T47D (cell line): Measurements from ENCODE around the gene ZSWIM1.

ENCODE experiments used
- DNase-seq, 2 experiments: peaks; one replicate each; pipeline versions ENCODE4 v3.0.0 to v3.0.0-alpha.2; 2011 to 2012; ENCODE audit warnings: low read depth in 1 of 2, low spot score in 1 of 2
- JUND ChIP-seq: IDR thresholded peaks from 2 replicates; pipeline ENCODE4 v1.6.1; 2012; ENCODE audit warnings: low read depth
- in situ Hi-C: cut with HindIII; loops from 2 replicates; pipeline ENCODE4 v1.10.0; 2016; ENCODE audit warnings: low sequenced_read_pairs, low pct_unique_long_range_greater_than_20kb

Gene ZSWIM1

DNA sequence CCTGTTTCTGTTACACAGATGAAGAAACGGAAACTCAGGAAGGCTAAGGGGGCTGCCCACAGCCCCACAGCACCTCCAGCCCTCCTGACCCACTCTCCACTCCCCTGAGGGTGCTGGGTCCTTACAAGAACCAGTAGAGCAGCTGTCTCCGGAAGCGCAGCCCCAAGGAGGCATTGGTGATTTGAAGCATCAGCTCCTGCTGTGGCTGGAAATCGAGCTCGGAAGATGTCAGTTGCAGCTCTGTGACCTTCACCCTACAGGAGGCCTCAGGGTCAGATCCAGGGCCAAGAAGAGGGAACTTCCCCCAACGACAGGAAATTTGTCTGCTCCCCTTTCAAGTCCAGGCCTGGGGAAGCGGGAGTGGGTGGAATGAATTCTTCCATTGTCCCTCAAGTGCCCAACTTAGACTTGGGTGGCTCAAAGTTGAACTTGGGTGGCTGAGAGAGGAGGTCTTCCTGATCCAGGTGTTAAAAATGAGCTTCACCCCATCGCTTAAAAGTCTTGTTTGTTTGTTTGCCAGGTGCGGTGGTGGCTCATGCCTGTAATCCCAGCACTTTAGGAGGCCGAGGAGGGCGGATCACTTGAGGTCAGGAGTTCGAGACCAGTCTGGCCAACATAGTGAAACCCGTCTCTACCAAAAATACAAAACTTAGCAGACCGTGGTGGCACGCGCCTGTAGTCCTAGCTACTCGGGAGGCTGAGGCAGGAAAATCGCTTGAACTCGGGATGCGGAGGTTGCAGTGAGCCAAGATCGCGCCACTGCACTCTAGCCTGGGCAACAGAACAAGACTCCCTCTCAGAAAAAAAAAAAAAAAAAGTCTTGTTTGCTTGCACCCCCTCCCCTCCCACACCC lies 29.0 kb downstream of the ZSWIM1 start:
- in situ Hi-C loops, result no loop called here
- TF ChIP-seq JUND, result no peak
- DNase-seq, result no peak

DNA sequence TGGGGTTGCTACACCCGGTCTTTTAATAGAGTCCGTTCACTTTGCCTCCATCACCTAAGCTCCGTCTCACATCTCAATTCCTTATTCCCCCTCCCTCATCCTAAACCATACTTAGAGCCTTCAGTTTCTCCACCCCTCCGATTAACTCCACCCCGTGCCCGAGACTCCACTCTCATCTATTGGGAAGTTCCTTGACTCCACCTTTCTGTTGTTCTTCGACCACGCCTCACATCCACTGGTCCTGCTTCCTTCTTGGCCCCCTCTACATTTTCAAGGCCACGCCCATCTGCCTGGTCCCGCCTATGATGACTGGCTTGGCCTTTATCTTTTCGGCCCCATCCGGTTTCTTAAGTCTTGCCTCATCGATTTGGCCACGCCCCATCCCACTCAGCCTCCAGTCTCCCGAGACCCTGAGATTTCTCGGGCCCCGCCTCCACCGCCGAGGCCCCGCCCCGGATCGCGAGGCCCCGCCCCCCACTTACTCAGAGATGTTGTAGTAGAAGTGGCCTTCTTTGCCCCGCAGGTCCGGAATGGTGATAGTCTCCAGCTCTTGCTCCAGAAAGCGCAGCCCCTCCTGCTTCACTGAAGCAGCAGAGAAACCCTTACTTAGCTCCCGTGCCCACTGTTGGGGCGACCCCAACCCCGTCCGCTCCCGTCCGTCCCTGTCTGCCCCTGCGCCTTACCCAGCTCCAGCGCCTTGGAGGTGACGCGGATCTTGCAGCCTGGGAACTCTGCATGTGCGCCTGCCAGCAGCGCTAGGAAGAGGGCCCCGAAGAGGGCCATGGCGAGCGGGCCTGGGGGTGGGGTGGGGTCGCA lies 29.9 kb downstream of the ZSWIM1 start:
- in situ Hi-C loops, result no loop called here
- DNase-seq, result peak; percentile 78 to 100
- TF ChIP-seq JUND, result no peak

DNA sequence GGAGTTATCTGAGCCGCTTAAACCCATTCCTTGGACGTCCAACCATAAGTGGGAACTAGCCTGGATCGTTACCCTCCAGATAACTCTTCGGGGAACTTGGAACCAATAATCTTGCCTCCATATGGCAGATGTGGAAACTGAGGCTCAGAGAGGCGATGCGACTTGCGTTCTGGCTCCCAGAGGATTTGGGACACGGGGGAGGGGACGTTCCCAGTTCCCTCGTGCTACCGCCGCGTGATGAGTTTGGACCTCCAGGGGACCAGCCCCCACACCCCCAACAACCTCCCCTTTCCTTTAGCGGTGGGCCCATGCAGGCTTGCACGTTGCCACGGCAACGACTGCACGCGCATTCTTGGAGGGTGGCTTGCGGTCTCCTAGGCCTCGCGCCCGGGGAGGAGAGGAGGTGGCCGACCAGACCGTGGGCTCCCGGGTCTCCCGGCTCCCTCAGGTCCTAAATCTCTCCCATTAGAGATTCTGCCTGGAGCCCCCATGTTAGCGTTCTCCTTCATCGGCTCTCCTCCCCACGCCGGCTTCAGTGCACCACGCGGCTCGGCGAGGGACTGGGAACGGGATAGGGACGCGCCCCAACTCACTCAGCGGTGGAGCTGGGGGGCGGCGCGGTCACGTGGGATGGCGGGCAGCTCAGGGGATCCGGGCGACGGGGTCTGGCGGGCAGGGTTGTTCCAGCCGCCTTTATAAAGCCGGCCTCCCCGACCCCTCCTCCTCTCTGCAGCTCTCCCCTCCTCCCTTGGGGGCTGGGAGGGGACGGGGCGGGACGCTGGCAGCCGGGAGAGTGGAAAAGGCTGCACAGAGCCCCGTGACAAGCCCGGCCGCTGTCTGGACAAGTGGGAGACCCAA lies 30.7 kb downstream of the ZSWIM1 start, which contains the start of gene PLTP:
Gene PLTP (minus strand): TSS at position 670 of the 858 bp plus-strand sequence. CDS start 703 bp downstream, outside the sequence.
- TF ChIP-seq JUND, result no peak
- DNase-seq, result no peak
- in situ Hi-C loops, result no loop called here

DNA sequence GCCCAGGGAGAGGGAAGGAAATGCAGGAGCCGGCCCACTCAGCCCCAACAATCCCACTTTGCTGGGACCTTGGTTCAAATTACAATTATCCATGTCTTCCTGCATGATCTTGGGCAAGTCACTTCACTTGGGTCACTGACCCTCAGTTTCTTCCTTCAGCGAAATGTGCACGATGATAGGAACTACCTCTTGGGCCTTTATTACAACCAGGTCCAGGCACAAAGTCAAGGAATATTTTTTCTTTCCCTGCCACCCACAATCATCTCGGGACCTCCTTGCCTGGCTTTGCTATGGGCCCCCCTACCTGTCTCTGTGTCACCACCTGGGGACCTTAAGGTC lies 31.3 kb downstream of the ZSWIM1 start:
- in situ Hi-C loops, result no loop called here
- no peak for DNase-seq

DNA sequence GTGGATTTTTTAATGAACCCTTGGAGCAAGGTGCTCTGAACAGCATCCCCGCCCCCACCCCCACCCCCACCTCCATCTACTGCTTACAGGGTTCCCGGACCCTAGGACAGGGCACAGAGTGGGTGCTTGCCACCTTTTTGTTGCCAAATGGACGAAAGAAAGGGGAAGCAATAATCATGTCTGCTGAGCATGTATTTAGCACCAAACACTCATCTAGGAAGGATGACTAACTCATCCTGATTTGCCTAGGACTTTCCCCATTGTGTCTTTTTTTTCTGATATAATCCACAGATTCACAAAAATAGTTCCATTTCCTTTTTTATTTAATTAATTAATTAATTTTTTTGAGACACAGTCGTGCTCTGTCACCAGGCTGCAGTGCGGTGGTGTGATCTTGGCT lies 32.1 kb downstream of the ZSWIM1 start:
- in situ Hi-C loops, result no loop called here
- DNase-seq, result no peak
- TF ChIP-seq JUND, result no peak

More for the DNA sequence above, 31.3 kb downstream of the ZSWIM1 start:
- no peak for TF ChIP-seq JUND

DNA sequence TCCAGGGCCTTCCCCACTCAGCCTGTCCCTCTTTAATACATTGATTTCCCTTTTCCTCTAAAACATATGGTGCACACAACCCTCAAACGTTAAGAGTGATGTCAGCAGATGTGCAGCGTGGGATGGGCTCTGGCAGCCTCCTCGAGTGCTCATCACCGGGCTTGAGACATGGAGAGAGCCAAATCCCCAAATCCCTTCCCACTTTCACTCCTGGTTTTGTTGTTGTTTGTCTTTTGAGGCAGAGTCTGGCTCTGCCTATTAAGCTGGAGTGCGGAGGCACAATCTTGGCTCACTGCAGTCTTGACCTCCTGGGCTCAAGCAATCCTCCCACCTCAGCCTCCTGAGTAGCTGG lies 36.7 kb downstream of the ZSWIM1 start:
- DNase-seq, result no peak
- in situ Hi-C loops, result no loop called here
- TF ChIP-seq JUND, result no peak

DNA sequence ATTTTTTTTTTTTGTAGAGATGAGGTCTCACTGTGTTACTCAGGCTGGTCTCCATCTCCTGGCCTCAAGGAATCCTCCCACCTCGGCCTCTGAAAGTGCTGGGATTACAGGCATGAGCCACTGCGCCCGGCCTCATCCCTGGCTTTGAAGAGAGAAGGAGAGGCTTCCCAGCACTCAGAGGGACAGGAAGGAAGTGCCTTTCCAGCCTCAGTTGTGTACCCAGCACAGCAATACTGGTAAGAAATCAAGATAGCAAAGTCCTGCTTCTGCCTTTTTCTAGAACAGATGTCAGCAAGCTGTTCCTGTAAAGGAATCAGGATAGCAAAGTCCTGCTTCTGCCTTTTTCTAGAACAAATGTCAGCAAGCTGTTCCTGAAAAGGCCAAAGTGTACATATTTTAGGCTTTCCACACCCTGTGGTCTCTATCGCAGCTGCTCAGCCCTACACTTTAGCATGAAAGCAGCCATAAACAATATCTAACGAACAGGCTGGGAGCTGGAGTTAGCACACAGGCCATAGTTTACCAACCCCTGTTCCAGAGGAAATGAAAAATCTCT lies 37.2 kb downstream of the ZSWIM1 start:
- in situ Hi-C loops, result no loop called here
- no peak for TF ChIP-seq JUND
- DNase-seq, result no peak

DNA sequence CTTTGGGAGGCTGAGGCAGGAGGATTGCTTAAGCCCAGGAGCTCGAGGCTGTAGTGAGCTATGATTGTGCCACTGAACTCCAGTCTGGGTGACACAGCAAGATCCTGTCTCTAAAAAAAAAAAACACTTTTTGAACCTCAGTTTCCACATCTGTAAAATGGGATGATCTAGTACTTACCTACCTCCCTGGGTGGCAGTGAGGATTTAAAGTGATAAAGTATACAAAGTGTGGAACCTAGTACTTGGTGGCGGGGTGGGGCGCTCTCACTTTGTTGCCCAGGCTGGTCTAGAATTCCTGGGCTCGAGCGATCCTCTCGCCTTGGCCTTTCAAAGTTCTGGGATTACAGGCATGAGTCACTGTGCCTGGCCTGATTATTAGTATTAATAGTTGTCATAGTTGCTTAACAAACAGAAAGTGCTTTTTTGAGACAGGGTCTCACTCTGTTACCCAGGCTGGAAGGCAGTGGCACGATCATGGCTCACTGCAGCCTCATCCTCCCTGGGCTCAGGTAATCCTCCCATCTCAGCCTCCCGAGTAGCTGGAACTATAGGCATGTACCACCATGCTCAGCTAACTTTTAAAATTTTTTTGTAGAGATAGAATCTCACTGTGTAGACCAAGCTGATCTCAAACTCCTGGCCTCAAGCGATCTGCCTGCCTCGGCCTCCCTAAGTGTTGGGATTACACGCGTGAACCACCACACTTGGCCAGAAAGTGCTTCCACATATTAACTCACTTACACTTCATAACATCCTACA lies 37.9 kb downstream of the ZSWIM1 start:
- no peak for TF ChIP-seq JUND
- in situ Hi-C loops, result no loop called here
- DNase-seq, result no peak

DNA sequence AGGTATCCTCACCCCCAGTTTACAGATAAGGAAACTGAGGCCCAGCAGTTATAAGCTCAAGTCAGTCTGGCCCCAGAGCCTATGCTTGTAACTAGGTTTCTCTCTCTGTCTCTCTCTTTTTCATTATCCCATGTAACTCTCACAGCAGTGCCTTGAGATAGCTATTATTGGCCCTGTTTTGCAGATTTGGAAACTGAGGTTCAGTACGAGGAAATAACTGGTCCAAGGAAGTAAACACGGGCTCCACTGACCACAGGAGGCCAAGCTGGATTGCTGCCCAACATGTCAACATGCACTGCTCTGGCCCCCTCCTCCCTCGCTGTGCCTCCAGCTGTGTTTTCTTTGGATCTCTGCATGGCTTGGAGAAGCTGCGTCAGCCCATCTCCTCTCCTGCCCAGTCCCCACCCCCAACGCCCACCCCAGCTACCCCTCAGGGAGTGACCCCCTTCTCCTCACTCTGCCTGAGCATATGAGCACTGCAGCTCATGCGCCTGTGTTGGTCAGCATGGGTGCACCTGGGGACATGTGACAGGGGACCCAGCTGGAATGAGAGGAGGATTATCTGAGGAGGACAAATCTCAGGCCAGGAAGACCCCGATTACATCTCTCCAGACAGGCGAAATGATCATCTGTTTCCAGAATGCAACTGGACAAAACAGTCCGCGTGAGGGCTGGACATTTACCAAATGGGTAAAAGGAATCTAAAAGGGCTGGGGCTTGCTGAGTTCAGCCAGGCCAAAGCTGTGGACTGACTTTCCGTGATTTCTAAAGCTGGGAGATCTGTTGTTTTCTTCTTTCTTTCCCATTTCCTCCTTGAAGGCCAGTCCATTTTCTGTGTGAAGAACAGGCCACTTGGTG lies 38.7 kb downstream of the ZSWIM1 start:
- peak in 1 of 2 experiments; percentile 62 for DNase-seq

DNA sequence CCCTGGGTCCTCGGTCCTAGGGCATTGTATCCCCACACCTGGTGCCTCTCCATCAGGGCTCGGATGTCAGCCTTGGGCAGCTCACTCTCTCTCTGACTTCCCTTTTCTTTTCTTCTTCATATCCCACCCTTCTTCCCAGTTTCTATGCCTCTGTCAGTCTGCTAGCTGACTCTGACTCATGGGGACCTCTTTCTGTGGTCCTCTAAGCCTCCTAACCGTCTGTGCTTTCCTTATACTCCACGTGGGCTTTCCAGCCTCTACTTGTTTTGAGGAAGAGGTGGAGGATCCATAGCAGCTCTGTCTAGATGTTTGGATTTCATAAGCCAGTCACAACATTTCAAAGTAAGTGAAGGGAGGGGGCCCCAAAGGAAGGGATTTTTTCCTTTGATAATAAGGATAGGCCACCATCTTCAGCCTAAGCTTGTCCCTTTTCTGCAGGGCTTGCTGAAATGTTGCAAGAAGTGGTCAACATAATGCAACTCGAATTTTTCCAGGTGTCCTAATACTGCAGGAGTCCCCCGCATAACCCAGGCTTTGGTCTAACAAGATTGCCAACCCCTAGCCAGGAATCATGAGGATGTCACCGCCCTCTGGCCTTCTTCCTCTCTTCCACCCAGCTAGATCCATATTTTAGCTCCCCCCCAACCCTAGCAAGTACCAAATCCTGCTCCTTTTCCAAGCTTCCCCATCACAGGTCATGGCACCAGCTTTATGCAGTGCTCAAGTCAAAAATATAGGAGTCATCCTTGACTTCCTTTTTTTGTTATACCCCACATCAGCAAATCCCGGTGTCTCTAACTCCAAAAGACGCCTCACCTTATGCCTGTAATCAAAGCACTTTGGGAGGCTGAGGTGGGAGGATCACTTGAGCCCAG lies 39.7 kb downstream of the ZSWIM1 start:
- TF ChIP-seq JUND, result no peak
- no peak for DNase-seq
- in situ Hi-C loops, result no loop called here

More for the DNA sequence above, 38.7 kb downstream of the ZSWIM1 start:
- no peak for TF ChIP-seq JUND
- in situ Hi-C loops, result no loop called here
